Chondrocyte (in vitro differentiated cells): ENCODE data around the gene CRACDL. TPM values are rescaled to one million over a fixed set of nuclear protein-coding genes. Genes with fewer than 3 reads are reported as not detected.
A peak's percentile ranks its signal among the peaks of the same experiment; 100 is the strongest.

Source experiments
- DNase-seq: peaks from one replicate; pipeline ENCODE4 v3.0.0; 2021; ENCODE audit warnings: mixed read lengths, low spot score
- H3K27ac Mint-ChIP-seq: one replicate; pipeline ENCODE4 v1.8.0; 2021; ENCODE audit warnings: mild to moderate bottlenecking, moderate library complexity, mixed read lengths; ENCODE audit not compliant: unreplicated experiment
- H3K27me3 Mint-ChIP-seq: 2 replicates; pipeline ENCODE4 v1.8.0; 2021; ENCODE audit warnings: low read depth, mixed read lengths
- H3K36me3 Mint-ChIP-seq: 2 replicates; pipeline ENCODE4 v1.8.0; 2021; ENCODE audit warnings: low read depth, mixed read lengths
- H3K4me1 Mint-ChIP-seq: 2 replicates; pipeline ENCODE4 v1.8.0; 2021; ENCODE audit warnings: low read depth, mild to moderate bottlenecking, mixed read lengths
- H3K4me3 Mint-ChIP-seq: one replicate; pipeline ENCODE4 v1.8.0; 2021; ENCODE audit warnings: mild to moderate bottlenecking, moderate library complexity, mixed read lengths; ENCODE audit not compliant: unreplicated experiment
- H3K9me3 Mint-ChIP-seq: 2 replicates; pipeline ENCODE4 v1.8.0; 2021; ENCODE audit warnings: low read depth, mixed read lengths
- total RNA-seq: library from RNA; stranded (reverse); gene quantifications from 3 replicates; pipeline ENCODE4 v1.2.1, GENCODE V29; 2021
- TF ChIP-seq, protein P1 (sequence below): fragments of 200-600 bp; sonication (generic); IDR thresholded peaks from 2 replicates; pipeline ENCODE4 v1.5.0; 2021; ENCODE audit warnings: antibody characterized with exemption, mild to moderate bottlenecking, moderate library complexity

Gene CRACDL
- total RNA-seq, 1 donor from 2014 or later = 17.0 TPM

DNA sequence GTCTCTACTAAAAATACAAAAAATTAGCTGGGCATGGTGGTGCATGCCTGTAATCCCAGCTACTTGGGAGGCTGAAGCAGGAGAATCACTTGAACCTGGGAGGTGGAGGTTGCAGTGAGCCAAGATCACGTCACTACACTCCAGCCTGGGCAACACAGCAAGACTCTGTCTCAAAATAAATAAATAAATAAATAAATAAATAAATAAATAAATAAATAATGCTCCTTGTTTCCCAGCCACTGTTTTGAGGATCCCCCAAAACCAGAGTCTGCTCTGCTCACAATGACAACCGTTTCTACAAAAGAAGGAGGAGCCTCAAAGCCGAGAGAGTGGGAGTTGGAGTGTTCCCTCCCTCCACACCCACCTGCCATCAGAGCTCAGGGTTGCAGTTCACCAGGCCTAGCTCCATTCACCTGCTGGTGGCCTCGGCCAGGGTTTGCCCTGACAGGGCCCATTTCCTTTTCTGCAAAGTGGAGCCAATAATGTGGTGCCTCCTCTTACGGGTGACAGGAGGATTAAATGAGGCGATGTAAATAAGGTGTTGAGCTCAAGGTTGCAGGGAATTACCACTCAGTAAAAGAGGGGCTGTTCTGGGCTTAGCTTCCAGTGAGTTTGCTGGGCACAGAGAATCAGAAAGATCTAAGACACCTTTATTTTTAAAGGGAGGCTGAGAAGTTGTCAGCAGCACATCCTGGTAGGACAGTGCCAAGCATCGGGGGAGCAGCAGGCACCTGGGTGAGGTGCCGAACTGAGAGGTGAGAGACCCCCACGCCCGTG is 25.5 kb downstream of the CRACDL start:
- Mint-ChIP-seq H3K4me3 (no peak overlapping the region), H3K27me3 (no peaks in the 10 kb centered on the region), H3K27ac (peak overlapping the region; percentile 97), H3K4me1 (peaks cover 81% of the 10 kb centered on the region), H3K9me3 (no peaks in the 10 kb centered on the region), H3K36me3 (no peaks in the 10 kb centered on the region)
- TF ChIP-seq, protein P1, sequence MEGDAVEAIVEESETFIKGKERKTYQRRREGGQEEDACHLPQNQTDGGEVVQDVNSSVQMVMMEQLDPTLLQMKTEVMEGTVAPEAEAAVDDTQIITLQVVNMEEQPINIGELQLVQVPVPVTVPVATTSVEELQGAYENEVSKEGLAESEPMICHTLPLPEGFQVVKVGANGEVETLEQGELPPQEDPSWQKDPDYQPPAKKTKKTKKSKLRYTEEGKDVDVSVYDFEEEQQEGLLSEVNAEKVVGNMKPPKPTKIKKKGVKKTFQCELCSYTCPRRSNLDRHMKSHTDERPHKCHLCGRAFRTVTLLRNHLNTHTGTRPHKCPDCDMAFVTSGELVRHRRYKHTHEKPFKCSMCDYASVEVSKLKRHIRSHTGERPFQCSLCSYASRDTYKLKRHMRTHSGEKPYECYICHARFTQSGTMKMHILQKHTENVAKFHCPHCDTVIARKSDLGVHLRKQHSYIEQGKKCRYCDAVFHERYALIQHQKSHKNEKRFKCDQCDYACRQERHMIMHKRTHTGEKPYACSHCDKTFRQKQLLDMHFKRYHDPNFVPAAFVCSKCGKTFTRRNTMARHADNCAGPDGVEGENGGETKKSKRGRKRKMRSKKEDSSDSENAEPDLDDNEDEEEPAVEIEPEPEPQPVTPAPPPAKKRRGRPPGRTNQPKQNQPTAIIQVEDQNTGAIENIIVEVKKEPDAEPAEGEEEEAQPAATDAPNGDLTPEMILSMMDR = no peak
- DNase-seq = no peak

DNA sequence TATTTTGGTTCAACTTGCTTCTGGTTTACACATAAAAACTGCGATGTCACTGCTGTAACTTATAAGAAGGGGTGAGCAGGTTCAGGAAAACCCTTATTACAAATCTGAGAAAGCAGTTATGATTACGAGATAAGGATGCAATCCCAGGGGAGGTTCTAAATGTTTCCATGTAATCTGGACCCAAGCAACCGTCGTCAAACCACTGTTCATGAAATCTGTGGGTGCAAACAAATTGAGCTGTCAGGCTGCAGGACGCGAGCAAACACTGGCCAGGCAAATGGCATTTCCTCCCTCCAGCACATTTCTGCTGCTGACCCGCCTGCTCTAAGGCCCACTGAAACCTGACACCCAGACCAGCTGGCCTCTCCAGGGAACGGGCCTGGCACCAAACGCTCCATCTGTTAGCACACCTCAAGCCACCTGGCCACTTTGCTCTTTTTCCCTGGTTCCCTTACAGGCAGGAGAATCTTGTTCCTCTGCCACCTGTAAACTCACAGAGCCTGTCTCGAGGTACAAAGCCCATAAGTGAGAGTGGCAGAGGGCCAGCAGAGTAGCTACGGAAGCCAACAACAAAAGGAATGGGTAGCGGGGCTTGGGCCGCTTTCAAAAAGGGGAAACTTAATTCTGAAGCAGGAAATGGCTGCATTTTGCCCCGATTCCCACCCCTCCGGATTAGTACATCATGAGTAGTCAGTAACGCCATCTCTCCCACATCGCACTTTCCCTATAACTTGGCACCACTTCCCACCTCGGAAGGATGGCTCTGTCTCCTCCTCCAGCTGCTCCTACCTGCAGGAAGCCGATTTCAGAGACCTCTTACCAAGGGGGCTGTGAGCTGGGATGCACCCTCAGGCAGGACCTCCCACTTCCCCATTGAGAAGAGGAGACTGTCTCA is 26.5 kb downstream of the CRACDL start:
- Mint-ChIP-seq H3K4me3 (peak overlapping the region; percentile 8), H3K36me3 (peaks cover 1% of the 10 kb centered on the region), H3K27me3 (no peaks in the 10 kb centered on the region), H3K27ac (peak overlapping the region; percentile 89), H3K9me3 (no peaks in the 10 kb centered on the region), H3K4me1 (peaks cover 71% of the 10 kb centered on the region)
- no peak for DNase-seq
- TF ChIP-seq, protein P1 = no peak

DNA sequence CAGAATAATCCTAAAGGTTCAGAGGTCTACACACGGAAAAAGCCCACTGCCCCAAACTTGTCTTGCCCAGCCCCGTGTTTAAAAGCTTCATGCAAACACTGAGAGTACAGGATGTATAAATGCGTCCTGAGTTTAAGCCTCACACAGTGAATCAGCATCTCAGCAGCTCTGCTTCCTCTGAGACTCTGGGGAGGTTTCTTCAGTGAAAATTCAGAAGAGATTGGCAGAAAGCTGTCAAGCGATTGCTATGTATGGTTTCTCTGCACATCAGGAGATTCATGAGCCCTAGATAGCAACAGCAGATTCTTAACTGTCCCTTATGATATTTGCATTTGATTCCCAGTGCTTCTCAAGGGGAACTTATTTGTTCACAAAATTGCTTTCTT is 27.1 kb downstream of the CRACDL start:
- H3K9me3 Mint-ChIP-seq = no peaks in the 10 kb centered on the region
- peaks cover 65% of the 10 kb centered on the region for H3K4me1 Mint-ChIP-seq
- peak overlapping the region; percentile 89 for H3K27ac Mint-ChIP-seq
- no peak for DNase-seq
- peak overlapping the region; percentile 8 for H3K4me3 Mint-ChIP-seq
- peaks cover 3% of the 10 kb centered on the region for H3K36me3 Mint-ChIP-seq
- TF ChIP-seq, protein P1 = no peak
- no peaks in the 10 kb centered on the region for H3K27me3 Mint-ChIP-seq

DNA sequence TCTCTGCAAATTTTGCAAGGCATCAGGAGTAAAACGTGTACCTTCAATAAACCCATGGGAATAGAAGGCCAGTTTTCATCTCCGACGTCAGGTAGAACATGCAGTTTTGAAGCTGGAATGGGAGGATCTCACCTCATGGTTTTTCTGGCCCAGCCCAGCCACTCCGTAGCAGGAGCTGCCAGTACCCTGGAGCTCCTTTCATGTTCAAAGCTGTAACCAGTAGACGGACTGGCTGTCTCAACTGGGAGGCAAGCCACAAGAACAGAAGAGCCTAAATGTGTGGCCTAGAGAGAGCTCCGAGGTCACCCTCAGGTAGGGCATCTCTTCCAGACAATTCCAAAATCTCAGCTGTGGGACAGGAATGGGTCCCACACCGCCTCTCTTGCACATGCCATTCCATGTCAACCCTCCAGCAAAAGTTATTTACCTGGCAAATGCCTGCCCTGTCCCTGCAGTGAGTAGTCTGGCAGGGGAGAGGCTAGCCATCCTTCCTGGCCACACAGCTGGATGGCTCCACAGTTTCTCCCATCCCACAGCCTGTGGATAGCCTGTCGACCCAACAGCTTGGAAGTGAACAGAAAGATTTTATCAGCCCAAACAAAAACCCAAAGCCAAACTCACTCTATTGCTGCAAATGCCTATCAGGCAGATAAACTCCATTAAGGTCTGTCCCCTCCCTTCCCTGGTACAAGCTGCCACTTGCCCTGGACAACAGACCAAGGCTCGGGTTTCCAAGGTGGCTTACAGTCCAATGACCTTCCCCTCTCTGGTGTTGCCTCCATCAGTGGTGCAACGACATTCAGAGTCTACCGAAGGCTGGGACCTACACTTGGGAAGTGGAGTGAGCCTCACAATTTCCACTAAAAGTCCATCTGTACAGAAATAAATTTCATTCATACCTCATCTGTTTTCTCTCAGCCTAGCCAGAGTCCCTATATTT is 27.8 kb downstream of the CRACDL start:
- peaks cover 58% of the 10 kb centered on the region for H3K4me1 Mint-ChIP-seq
- peak overlapping the region; percentile 89 for H3K27ac Mint-ChIP-seq
- H3K36me3 Mint-ChIP-seq = peaks cover 3% of the 10 kb centered on the region
- DNase-seq = no peak
- no peaks in the 10 kb centered on the region for H3K27me3 Mint-ChIP-seq
- H3K9me3 Mint-ChIP-seq = no peaks in the 10 kb centered on the region
- TF ChIP-seq, protein P1 = no peak
- H3K4me3 Mint-ChIP-seq = peak overlapping the region; percentile 8
